CD4-positive, alpha-beta T cell treated with Interleukin-6 for 4 hours (primary cell): ENCODE results near the gene CTU2.

Experiments used
- DNase-seq: peaks from one replicate; pipeline ENCODE4 v3.0.0-alpha.2; 2020; ENCODE audit warnings: mixed read lengths

The CTU2 gene

DNA sequence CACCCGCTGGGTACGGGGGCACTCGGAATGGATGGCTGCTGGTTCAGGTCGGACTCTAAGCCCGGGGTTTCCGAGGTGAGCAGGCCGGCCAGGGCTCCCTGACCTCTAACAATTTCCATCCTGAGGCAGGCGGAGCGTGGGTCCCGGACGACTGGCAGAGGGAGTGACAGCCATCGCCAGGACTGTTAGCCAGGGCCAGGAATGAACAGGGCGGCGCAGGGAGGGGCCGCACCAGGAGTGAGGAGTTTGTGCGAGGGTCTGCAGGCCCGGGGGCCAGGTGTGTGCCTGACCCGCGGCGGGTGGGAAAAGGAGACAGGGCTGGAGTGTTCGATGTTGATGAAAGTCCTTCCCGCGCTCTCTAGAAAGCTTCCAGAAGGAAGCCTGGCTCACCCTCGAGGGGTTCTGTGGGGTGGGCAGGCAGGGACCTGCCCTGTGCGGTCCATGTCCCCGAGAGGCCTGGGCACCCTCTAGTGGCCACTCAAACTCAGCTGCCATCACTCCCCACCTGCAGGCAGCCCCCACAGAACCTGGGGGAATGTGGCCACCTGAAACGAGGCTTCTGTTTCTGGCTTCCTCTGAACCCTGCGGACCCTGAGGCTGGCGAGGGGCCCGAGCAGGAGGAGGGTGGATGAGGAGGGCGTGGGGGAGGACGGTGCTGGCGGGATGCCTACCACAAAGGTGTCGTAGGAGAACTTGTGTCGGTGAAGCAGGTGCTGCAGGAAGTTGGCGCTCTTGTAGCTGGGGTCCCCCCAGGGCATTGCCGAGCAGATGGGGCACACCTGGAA, 8.3 kb upstream of the CTU2 start:
- peak; percentile 57 for DNase-seq

DNA sequence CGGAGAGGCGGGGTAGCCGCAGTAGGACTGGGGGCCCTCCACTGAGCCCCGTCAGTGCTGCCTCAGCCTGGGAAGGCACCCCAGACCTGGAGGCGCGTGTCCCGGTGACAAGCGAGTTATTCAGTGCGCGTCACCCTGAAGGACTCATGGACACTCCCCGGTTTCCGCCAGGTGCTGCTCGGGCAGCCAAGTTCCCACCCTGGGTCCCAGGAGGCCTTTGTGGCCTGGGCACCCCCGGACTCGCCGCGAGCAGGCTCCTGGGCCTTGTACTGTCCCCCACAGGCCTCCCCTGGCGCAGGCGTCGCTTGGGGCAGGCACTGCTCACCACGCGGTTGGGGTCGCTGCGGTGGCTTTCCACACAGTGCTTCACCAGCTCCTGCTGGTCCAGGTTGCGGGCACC, 7.7 kb upstream of the CTU2 start:
- DNase-seq: no peak

DNA sequence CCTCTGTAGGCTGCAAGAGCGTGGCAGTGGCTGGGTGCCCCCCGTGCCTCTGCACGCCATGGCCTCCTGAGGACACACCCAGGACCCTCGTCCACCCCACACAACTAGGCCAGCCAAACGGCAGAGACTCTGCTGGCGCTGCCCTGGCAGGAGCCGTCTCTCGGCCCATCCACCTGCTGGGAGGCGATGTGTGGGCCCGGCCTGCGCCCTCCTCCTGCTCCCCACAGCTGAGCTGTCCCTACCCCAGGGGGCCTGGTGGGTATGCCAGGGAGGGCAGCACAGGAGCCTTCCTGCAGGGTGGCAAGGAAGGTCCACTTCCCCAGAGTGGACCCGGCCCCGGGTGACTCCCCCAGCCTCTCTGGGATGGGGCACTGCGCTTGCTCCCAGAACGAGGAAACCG, 7.1 kb upstream of the CTU2 start:
- DNase-seq: no peak

DNA sequence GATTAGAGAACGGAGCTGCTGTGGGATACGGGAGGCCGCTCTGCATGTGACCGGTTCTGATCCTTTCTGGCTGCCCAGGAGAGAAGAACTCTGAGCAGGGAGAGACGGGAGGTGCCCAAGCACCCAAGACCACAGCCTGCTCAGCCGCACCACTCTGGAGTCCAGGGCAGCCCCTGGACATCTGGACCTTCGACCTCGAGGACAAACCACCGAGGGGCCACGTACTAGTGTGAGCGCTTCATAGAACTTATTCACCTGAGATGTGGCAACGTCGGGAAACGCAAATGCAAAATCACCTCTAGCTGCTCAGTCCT, 6.0 kb upstream of the CTU2 start:
- no peak for DNase-seq

DNA sequence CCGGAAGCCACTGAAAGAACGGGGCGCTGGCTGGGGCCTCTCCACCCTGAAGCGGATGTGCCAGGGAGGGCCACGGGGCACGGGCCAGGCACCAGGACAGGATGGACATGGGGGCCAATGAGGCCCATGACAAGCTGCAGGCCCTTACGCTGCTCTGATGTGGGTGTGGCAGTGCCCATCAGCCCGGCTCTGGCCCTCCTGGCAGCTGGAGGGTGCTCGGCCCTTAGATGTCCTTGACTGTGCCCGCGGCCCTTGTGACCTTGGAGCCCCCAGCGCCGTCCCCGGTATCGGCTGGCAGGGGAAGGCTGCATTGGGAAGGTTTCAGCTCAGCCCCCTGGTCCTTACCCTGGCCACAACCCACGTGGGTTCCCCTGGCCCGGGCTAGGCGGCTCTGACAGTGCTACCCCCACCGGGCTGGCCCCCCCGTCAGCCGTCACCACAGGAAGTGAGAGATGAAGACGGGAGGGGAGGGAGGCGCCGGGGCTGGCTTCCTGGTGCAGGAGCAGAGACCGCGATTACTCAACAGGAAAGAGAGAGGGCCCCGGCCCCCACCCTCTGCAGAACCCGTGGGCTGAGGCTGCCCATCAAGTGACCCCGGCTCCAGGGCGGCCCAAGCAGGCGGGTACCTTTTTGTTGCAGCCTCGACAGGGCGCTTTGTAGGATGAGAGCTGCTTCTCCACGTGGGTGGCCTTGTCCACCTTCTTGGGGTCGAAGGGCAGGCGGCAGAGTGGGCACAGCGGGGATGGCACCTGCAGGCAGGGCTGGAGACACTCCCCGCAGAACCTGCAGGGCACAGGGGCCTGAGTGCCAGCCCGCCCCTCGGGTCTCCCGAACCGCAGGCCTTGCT, 5.4 kb upstream of the CTU2 start:
- DNase-seq: peak; percentile 98

DNA sequence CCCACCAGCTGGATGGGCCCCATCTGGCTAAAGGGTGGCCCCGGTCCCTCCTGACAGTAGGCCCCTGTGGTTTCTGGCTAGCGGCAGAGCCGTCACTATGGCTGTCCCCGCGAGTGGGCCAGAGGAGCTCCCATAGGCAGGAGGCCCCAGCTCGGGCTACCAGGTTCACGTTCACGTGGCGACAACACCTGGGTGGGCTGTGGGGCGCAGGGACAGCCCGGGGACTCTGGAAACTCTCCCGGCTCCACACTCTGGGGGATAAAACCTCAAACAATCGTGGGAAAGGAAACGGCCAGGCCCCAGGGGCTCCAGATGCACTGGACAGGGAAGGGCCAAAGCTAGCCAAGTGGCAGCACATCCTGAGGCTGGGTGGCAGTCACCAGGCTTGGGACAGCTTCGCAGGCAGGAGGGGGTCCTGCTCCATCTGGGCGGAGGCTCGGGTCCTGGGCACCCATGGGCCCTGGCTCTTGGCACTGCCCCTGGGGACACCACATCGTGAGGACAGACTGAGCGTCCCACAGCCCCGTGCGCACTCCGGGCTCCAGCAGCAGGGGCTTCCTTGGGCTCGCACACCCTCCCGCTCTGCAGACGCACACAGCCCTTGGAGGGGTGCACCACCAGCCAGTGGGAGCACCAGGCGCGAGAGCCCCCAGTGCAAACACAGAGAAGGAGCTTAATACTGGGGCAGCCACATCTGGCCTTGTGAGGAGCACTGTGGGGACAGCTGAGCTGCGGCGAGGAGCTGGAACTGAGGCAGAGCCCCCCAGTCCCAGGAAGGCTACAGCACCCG, 4.5 kb upstream of the CTU2 start:
- peak; percentile 39 for DNase-seq

DNA sequence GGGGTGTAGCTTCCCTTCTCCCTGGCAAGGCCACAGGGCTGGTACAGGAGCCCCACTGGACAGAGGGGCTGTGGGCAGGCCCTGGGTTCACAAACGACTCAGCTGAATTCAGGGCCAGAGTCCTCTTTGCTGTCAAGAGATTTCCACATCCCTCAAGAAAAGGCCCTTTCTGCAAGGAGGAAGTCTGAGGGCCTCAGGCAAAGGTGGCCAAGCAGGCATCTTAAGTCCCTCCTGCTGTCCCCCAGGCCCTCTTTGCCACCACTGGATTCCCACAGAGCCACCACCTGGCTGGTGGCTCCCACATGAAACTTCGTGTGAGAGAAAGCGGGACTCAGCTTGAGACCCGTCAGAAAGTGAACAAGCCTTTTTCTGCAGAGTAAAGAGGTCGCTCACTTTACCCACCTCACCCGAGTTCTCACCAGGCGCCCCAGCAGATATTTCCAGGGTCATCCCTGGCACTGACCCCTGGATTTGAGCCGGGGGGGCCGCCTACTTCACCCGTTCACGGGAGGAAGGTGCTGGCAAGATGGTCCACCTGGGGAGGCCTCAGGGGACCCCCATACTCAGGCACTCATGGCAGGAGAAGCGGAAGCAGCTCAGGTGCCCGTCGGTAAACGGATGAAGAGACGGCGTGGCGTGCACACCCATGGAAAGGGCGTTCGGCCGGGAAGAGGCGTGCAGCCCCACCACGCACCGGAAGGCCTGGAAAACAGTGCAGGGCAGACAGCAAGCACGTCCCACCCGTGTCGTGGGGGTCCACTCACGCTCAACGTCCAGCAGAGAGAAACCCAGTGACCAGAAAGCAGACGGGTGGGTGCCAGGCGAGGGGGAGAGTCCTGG, 3.7 kb upstream of the CTU2 start:
- peak; percentile 35 for DNase-seq

DNA sequence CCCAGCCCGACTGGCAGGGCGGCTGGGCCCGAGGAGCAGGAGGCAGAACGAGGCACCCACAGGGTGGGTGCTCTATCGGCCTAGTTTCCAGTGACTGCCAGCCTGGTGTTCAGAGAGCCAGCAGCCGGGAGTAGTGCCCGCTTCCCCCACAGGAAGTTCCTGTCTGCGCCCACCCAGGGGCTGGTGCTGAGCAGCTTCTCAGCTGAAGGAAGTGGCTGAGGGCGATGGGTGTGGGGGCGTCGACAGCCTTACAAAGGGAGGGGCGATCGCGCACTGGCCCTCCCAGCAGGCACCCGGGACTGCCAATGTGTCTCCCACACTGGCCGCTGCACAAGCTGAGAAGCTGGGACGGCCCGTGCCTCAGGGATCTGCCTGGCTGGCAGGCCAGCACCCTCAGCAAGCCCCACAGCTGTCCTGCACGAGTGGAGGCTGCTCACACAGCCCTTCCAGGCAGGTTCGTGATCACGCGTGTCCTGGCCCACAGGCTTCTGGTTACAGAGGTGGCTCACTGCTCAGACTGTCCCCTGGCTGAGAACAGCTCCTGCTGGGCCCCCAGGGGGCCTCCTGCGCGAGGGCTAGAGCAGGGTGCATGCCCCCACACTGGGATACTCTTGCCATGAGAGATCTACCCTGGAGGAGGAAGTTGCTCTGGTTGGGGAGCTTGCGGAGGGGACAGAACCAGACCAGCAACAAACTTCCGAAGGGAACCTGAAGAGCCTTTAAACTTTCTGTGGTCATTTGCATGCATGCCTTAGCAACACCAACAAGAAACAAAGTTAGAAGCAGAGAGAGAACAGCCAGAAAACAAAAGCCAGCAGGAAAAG, 2.6 kb upstream of the CTU2 start:
- peak; percentile 88 for DNase-seq

DNA sequence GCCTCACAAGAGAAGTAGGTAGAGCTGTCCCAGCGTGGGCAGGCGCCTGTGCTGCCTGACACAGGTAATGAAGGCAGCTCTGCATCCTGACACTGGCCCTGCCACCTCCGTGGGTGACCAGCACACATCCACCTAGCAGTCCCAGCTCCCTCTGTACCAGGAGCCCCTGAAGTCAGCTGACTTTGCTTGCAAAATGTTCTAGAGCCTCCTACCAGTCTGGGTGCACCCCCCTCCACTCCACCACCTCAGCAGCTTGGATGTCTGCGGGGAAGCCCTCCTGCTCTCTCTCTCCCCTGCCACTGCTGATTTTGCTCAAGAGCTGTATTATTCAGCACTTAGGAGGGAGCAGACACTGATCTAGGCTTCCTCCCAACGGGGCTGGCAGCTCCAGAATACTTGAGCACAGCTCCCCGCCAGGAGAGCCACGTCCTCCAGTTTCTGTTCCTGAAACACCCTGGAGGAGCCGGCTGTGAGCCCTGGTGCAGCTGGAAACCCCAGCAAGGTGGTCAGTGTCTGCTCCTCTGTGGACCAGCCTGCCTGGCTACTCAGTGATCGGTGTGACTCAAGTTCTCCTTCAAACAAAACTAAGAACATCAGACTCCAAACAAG, 1.1 kb upstream of the CTU2 start:
- peak; percentile 59 for DNase-seq

DNA sequence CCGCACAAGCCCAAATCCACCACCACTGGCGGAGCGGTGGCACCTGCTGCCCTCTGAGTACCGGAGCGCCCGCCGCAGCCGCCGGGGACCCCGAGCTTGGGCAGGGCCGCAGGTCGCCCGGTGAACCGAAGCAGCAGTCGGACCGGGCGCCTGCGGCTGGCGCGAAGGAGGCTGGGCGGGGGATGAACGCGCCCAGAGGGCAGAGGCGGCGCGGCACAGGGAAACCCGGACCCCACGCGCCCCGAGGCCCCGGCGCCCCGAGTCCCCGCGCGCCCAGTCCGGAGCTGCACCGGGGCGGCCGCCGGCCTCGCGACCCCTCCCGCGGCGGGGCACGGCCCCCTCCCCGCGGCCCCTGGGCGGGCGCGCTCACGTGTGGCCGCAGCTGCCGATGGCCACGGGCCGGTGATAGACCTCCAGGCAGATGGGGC, 488 bp upstream of the CTU2 start:
- peak; percentile 32 for DNase-seq

DNA sequence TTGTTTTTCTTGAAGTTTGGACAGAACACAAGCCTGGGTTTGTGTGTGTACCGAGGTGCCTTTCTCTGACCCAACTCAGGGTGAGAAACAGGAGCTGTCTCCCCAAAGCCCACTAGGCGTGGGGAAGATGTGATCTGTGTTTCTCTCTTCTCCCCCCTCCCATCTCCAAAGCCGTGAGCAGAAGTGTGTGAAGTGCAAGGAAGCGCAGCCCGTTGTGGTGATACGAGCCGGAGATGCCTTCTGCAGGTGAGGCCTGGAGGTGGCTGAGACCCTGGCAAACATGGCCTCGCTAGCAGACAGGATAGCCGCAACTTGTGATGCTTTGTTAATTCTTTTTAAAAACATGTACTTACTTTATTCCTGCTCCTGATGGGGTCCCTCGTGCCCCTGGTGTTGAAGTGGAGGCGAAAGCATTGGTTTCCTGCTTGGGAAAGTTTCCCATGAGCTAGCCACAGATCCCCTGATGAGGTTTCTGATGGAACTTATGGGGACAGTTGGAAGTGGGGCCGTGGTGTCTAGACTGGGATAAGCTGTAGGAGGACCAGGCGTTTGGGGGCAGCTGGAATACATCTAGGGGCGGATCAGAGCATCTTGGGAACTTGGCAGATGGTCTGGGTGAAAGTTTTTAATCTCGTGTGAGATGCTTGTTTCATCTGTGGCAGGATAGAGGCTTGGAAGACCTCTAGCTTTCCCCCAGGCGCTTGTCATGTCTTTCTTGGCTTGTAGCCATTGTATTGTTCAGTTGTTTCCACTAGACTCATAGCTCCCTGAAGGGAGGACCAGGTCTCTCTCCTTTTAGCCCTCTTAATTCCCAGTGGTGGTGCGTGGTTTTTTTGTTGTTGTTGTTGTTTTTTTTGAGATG, 893 bp downstream of the CTU2 start:
- DNase-seq: no peak

DNA sequence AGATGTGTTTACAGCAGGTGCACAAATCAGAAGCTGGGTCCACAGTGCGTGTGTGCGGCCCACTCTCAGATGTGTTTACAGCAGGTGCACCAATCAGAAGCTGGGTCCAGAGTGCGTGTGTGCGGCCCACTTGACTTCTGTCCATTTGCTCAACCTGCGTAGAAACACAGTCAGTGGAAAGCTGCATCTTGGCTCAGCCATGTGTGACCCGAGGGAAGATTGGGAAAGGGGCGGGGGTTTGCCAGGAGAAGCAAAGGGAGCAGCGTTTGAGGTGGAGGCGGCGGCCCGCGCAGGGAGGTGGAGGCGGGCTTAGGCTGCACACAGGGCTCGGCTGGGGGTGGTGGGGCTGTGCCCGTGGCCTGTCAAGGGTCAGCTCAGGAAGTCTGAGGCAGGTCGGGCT, 4.3 kb downstream of the CTU2 start:
- DNase-seq: no peak

DNA sequence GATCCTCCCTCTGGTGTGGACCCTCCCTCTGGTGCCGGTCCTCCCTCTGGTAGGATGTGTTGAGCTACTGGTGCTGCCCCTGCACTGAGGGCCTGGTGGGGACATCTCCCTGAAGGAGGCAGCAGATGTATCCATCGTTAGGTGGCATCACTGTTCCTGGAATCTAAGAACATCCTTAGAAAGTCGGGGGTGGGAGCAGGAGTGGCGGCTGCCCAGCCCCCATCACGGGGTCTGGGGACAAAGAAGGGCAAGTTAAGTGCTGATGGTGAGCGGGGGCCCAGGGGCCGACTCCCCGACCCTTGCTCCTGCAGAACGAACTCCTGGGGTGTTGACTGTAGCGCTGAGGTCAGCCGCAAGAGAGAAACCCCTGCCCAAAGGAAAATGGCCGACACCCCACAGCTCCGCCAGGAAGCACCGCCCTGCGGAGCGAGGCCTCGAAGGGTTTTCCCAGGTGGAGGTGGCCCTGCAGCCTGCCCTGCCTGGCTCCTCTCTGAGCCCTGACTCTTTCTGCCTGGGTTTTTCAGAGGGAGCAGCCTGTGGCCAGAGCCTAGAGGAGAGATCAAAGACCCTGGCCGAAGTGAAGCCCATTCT, 5.5 kb downstream of the CTU2 start:
- DNase-seq: no peak

DNA sequence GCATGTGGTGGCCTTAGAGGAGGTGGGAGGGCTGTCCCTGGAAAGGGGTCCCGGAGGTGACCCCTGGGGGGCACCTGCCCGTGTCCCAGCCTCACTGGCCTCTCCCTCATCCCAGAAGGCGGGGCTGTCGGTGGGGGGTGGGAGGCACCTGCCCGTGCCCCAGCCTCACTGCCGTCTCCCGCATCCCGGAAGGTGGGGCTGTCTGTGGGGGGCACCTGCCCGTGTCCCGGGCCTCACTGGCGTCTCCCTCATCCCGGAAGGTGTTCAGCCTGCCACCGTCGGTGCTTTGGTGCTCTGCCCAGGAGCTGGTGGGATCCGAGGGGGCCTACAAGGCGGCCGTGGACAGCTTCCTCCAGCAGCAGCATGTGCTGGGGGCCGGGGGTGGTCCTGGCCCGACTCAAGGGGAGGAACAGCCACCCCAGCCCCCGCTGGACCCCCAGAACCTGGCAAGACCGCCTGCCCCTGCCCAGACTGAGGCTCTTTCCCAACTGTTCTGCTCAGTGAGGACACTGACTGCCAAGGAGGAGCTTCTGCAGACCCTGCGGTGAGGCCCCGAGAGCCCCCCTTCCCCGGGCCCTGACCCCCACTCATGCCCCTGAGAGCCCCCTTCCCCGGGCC, 6.2 kb downstream of the CTU2 start:
- no peak for DNase-seq

DNA sequence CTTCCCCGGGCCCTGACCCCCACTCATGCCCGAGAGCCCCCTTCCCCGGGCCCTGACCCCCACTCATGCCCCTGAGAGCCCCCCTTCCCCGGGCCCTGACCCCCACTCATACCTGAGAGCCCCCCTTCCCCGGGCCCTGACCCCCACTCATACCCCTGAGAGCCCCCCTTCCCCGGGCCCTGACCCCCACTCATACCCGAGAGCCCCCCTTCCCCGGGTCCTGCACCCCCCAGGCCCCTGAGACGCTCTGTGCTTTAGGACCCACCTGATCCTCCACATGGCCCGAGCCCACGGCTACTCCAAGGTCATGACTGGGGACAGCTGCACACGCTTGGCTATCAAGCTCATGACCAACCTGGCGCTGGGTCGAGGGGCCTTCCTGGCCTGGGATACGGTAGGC, 6.8 kb downstream of the CTU2 start:
- no peak for DNase-seq

DNA sequence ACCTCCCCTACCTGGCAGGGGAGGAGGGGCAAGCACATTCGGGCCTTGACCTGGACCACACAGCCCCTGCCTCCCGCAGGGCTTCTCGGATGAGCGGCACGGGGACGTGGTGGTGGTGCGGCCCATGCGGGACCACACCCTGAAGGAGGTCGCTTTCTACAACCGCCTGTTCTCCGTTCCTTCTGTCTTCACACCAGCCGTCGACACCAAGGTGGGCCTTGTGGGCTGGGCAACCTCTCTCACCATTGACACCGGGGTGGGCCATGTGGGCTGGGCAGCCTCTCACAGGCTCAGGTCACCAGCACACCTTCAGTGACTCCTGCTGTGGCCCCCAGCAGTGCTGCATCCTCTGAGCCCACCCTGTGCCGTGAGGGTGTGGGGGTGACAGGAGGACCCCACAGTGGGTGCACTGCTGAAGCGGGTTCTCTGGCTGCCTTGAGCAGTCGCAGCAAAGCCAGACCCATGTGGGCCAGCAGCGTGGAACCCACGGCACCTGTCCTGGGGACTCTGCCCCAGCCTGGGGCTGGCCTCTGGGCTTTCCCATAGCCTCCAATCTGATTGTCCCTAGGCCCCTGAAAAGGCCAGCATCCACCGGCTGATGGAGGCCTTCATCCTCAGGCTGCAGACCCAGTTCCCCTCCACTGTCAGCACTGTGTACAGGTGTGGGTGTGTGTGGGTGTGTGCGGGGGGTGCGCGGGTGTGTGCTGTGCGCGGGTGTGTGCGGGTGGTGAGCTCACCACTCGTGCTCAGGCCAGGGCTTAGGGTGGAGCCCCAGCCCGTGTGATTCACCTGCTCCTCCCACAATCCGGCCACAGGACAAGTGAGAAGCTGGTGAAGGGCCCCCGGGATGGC, 7.5 kb downstream of the CTU2 start:
- DNase-seq: no peak

DNA sequence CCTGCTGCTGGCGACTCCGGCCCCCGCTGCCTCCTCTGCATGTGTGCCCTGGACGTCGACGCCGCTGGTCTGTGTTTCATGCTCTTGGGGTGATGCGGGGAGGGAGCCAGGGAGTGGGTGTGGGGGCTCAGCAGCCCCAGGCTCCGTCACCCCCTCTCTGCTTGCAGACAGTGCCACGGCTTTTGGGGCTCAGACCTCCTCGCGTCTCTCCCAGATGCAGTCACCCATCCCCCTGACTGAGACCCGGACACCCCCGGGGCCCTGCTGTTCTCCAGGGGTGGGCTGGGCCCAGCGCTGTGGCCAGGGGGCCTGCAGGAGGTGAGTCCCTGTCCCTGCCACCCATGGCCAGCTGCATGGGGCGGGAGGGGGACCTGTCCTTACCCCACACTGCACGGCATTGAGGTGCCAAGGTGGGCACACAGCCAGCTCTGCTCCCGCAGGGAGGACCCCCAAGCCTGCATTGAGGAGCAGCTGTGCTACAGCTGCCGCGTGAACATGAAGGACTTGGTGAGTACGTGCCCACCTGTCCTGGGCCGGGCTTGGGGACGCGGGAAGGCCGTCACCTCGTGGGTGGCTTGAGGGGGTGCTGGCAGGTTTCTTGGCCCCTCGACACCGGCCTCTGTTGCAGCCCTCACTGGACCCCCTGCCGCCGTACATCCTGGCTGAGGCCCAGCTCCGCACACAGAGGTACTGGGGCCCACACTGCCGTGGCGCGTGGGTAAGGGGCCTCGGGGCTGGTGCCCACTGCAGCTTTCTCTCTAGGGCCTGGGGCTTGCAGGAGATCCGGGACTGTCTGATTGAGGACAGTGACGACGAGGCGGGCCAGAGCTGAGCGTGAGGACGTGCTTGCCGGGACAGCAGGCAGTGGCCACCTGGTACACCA, 8.4 kb downstream of the CTU2 start:
- no peak for DNase-seq
